NCI-H510A (cell line): ENCODE data around the gene FAR2.
"Not testable (repeated sequence)": the region's sequence is repeated elsewhere in the genome, so short reads cannot be mapped to it uniquely, and the experiment has no call there.

Source experiments
- DNase-seq: peaks from one replicate; lab custom pipeline; 2025; lab: John Stamatoyannopoulos, UW

Gene FAR2

DNA sequence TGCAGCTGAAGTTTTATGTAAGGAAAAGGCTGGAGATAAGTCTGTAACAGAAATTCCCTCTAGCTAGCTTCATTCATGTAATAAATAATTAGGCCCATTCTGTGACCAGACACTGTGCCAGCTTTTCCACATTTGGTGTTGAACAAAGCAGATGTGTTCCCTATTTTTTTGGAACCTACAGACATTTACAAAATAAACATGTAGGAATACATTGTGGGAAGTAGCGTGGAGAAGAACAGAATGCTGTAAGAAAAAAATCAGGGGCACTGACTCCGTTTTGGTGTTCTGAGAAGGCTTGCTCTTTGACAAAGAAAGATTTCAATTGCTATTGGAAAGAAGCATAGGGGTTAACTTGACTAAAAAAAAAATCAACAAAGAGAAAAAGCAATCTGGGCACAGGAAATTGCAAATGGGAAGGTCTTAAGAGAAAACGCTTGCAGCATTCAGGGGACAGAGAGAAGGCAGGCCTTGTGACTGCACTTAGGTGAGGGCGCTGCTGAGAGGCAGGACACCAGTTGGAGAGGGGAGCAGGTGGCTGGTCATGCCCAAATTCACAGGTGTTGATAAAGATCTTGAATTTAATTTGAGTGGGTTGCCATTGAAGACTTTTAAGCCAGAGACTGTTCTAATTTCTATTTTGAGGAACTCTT, 4.0 kb downstream of the FAR2 start:
- no peak for DNase-seq

DNA sequence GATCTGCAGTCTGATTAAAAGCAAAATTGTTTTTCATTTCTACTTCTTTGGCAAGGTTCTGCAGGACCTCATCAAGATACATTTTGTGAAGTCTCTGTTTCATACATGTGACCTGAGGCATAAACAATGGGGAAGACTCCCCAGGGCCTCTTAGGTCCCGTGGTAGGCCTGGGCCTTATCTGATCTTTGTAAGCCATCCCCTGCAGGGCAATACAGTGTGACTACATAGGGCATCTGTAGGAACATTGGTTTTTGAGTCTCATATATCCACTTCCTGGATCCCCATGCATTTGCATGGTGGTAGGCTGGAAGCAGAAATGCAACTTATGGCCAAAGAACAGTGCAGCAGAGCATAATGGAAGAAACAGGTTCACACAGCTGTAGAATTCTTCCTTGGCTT, 6.0 kb downstream of the FAR2 start:
- DNase-seq = no peak

DNA sequence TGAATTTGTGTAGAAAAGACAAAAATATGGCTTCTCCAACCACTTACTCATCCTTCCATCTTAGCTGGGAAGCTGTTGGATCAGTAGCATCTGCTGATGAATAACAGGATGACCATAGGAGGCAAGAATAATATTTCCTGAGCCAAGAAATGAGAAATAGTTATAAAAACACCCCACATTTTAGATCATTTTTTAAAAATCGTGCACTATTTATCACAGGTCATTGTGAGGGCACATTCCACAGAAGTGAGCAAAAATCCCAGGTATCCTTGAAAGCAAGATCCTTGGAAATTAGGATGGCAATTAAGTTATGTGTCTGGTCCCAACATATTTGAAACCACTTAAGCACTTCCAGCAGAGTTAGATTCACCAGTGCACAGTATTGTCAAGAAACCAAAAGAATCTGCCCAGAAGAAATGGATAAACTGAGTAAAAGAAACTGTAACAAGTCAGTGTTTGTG, 8.4 kb downstream of the FAR2 start:
- no peak for DNase-seq

DNA sequence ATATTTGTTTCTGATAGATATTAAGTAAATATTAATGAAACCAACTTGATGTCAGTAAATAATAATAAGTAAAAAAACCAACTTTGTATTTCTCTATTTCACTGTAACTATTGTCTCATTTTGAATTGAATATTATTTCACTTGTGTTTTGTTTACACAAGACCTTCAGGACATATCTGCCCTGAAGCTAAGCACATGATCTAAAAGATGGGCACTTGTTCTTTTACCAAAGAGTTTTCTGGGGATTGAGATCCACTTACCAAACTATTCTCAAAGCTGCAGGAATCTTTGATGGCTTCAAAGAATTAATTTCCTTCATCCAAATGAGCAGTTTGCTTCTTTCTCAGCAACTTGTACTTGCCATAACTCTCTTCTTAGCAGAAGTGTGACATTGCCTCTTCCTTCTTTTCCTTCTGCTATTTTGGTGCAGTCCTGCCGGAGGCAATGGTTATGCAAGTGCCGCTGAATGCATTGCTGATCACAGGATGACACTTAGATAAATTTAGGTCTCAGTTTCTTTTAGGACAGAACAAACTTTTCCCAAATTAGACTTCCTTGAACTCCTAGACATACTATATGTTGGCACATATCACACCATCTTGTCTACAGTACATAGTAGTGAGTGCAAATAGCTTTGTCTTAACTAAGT, 9.2 kb downstream of the FAR2 start:
- no peak for DNase-seq

DNA sequence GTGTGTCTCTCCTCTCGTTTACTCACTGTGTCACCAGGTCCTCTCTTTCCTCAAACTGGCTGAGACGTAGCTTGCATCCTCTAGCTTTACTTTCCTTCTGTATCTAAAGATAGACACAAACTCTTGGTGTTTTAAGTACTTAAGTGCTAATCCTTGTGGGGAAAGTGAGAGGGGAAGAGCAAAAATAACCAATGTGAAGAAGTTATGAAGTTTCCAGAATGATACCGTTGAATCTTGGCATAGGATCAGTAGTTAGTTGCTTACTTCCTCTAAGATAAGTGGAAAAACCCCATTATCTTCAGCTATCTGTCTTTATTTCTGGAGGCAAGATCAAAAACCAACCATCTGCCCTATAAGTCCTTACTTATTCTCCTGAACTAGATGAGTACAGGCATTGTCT, 10.6 kb downstream of the FAR2 start:
- DNase-seq = no peak

DNA sequence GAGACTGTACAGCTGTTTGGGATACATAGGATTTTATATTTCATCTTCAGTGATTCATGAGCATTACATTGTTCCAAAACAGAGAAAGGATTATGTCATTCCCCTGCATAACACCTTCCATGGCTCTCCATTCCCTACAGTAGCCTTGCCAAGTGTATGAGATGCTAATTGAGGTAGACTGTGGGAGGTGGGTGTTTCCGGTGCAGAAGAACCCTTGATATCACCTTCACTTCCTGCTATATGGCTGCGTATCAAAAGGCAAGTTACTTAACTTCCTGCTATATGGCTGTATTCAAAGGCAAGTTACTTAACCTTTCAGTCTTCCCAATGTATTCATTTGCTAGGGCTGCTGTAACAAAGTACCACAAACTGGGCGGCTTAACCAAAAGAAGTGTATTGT, 11.2 kb downstream of the FAR2 start:
- no peak for DNase-seq

DNA sequence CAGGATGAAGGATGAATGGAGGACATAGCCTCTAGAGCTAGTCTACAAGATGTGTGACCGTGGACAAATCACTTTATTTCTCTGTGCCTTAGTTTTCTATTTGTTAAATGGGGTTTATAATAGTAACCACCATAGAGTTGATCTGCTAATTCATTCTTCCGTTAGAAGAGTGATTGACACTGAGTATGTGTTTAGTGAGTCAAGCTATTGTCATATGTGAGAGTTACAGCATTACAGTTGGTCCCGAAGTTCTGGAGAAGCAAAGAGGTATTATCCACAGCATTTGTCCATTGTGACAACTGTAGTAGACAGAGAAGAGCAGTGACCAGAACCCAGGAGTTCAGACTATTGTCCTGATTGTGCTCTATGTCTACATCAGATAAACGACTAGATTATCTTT, 14.1 kb downstream of the FAR2 start:
- DNase-seq = no peak

DNA sequence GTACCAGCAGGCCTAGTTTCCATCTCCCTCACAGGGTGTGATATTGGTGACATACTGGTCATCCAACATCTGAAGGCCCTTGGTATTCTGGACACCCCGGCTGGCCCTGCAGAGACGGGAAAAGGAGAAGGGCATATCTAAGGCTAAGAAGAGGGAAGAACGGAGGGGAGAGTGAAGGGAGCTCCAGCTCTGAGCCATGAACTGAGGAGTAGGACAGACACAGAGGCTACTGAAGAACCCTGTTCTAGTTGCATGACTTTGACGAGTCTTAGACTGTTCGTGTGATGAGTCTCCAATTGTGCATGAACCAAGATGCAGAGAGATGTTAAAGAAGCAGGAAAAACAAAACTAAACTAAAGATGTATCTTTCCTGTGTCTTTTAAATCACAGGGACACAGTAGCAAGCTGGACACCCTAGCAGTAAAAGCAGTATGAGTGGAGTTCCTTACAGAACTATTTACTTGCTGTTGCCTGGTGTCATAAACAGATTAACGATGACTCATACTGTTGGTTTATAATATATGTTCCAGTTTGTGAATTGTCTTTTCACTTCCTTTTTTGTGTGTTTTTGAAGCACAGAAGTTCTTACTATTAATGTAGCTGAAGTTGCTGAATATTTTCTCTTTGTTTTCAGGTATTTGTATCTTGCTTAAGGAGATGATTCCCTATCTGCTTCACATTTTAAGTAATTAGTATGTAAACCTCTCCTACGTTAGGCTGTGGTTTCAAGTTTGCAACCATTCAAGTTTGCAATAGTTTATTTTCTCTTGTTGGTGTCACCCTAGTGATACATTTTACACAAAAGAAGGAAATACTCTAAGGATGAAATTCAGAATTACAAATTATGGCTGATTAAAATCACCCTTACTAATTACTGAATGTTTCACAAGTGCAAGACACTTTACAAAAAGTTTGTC, 15.7 kb downstream of the FAR2 start:
- DNase-seq = no peak

DNA sequence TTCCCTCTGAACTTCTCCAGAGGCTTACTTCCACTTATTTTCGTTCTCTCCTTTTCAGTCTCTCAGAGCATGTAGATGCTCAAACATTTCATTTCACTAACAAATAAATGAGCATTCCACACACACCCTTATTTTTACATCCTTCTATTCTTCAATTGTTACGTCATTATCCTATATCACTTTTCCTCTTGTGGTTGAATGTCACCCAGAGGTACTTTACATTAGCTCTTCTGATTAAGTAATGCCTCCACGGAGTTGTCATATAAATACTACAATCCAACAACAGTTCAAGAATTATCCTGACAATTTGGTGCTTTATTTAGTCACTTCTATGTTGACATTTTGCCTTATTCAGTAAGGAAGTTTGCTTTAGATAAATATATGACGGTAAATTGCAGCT, 18.4 kb downstream of the FAR2 start:
- no peak for DNase-seq

DNA sequence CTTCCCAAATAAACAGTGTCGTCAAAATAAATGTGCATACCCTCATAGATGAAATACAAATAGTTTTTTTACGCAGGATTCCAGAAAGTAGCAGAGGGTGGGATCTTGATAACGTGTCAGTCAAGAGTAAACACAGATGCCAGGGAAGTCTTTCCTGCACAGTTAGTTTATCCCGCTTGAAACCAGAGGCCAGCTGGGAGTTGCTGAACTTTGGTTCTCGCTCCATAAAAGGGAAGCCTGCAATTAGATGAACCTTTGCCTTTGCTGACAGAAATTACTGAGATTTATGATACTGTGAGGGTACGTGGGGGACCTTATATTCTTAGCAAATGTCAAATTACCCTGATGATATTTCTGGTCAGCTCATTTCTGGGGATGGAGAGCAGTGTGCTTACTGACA, 18.9 kb downstream of the FAR2 start:
- DNase-seq = no peak

DNA sequence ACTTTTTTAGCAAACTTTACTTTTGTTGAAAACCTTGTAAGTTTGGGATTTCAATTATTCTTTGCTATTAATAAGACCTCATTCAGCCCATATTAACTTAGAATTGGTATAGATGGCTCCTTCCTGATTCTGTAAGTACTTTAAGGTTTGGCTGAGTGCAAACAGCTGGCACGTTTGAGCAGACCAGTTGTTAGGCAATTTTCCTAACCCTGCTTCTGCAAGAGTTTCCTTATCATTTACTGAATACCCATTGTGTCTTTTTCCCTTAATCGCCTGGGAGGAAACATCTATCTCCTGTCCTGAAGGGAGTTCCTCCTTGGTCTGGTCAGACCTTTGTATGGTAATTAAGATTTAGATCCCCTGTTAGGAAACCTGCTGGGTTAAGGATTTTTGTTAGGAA, 20.9 kb downstream of the FAR2 start:
- DNase-seq = not testable (repeated sequence)

DNA sequence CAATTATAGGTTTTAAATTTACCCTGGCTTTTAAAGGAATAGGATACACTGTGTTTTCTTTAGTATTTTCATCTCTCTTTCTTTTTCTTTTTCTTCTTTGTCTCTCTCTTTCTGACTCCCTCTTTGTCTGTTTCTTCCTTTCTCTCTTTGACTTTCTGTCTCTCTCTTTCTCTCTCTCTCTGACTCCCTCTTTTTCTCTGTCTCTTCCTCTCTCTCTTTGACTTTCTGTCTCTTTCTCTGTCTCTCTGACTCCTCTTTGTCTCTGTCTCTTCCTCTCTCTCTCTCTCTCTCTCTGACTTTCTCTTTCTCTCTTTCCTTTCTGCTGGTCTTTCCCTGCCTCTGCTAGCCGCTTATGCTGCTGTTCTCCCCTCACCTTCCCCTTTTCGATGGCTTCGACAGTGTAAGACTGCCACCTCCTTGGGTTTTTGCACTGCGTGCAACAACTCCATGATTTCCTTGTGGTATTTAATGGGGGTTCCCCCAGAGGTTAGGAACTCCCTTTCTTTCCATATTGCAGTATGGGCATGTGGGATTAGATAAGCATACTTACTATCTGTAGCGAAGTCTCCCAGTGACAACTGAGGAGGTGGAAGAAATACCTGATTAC, 21.5 kb downstream of the FAR2 start:
- not testable (repeated sequence) for DNase-seq

DNA sequence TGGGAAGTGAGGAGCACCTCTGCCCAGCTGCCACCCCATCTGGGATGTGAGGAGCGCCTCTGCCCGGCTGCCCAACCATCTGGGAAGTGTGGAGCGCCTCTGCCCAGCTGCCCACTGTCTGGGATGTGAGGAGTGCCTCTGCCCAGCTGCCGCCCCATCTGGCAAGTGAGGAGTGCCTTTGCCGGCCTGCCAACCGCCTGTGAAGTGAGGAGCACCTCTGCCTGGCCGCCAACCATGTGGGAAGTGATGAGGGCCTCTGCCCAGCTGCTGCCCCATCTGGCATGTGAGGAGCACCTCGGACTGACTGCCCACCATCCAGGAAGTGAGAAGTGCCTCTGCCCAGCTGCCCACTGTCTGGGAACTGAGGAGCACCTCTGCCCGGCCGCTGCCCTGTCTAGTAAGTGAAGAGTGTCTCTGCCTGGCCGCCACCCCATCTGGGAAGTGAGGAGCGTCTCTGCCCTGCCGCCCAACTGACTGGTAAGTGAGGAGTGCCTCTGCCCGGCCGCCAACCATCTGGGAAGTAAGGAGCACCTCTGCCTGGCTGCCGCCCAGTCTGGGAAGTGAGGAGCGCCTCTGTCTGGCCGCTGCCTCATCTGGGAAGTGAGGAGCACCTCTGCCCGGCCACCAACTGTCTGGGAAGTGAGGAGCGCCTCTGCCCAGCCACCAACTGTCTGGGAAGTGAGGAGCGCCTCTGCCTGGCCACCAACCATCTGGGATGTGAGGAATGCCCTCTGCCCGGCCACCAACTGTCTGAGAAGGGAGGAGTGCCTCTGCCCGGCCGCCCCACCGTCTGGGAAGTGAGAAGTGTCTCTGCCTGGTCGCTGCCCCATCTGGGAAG, 22.6 kb downstream of the FAR2 start:
- no peak for DNase-seq

DNA sequence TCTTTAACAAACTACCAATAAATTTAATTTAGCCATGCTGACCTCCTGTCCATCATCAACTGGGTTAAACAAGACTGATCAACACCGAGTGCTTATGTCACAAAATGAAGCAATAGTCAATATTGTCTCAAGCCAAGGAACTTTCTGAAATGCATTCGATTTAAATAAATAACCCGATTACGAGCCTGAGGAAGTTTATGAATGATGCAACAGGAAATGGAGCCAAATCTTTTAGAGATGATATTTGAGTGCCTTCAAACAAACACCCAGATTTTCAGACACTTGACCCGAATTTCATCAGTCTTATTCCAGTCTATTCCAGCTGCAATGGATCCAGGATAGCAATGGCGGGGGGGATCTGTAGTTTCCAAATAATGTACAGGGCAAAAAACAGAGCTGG, 27.9 kb downstream of the FAR2 start:
- no peak for DNase-seq

DNA sequence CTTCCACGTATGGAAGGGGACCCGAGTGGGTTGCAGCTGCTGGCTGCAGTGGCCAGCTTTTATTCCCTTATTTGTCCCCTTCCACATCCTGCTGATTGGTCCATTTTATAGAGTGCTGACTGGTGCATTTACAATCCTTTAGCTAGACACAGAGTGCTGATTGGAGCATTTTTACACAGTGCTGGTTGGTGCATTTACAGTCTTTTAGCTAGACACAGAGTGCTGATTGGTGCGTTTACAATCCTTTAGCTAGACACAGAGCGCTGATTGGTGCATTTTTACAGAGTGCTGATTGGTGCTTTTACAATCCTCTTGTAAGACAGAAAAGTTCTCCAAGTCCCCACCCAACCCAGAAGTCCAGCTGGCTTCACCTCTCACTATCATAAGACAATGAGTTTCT, 33.2 kb downstream of the FAR2 start:
- not testable (repeated sequence) for DNase-seq

DNA sequence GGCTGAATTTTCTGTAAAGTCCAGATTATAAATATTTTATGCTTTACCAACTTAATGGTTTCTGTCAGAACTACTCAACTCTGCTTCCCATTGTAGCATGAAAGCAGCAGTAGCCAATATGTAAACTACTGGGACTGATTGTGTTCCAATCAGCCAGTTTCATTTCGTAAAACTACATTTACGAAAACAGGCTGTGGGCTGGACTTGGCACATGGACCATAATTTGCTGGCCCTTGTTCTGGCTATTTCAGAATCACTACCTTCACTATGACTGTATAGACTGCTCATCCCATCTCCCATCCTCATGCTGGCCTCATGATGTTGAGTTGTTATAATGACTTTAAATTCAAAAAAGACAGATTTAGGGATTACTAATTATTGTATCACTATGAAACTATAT, 38.7 kb downstream of the FAR2 start:
- no peak for DNase-seq

DNA sequence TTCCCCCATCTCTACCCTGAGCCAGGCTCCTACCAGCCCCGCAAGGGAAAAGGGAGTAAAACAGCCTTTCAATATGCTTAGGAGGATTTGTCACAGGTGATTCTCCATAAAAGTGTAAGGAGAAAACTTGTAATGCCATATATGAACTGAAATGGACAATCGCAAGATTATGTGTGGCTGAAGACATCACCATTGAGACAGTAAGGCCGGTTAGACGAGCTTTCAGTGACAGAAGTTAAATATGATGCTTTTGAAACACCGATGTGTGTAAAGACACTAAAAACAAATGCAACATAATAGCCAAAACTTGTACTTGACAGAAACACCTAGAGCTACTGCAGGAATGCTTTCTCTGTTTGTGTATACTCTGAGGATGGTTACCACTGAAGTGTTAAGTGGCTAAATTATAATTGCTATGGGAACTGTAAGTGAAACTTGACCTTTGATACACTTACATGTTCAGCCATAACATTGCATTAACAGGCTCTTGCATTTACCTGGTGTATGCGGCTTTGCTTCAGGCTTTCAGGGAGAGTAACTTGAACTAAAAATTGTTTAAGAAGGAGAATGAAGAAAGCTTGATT, 42.3 kb downstream of the FAR2 start:
- no peak for DNase-seq

DNA sequence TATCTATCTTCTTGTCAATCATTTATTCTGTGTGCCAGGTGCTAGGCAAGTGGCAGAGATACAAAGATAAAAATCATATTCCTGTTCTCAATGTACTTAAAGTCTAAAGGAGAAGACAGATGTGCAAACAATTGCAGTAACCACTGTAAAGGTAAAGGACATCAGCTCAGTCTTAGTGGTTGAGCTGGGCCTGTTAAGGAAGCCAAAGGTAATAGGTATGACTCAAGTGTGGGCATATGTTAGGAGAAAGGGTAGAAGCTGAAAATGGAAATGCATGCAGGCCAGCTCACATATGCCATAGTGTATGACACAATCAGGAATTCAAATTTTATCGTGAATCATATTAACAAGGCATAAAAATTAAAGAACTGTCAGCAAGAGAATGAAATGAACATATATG, 49.8 kb downstream of the FAR2 start:
- DNase-seq = no peak

DNA sequence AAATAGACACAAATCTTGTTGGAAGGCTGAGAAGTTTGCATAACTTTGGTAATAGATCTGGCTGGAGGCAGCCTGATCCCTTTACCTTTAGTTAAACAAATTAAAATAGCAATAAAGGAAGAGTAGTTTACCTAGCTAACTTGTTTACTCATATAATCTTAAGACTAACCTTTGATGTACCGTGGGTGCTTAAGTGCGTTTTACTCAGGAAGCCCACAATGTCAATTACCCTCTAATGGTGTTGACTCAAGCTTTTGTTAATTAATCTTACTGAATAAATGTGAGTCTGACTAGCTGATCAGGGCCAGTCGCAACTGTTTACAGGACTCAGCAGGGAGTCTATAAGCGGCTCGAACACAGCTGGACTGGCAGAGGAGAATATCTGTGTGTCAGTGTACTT, 51.5 kb downstream of the FAR2 start:
- no peak for DNase-seq

DNA sequence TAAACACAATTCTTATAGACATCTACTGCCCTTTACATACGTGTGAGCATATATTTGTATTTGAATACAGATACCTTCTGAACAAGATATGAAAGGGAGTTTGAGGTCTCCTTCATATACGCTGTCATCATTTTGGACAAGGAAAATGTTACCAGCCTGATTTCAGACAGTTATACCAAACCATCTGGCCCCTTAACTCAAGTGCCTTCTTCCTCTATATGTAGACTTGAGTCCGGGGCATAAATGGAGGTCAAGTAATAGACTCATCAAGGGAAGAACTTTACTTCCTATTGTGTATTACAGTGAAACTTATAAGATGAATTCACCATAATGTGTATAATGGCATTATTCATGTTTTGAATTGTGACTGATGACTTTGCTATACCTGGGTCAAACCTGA, 52.2 kb downstream of the FAR2 start:
- no peak for DNase-seq

DNA sequence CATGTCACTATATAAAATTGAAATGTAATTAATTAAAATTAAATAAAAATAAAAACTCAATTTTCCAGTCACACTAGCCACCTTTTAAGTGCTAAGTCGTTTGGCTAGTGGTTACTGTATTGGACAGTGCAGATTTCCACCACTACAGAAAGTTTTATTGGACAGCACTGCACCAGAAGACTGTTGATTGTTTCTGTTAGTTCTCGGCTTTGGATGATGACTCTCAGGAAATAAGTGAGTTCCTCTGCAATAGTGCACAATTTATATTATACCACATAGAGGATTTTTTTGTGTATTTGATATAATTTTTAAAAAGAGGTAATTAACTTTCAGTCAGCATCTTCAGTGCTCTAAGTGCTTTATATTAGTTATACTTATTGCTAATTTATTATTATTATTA, 52.7 kb downstream of the FAR2 start:
- no peak for DNase-seq
